Measurements from ENCODE around the gene PGBD4.

Gene PGBD4

DNA sequence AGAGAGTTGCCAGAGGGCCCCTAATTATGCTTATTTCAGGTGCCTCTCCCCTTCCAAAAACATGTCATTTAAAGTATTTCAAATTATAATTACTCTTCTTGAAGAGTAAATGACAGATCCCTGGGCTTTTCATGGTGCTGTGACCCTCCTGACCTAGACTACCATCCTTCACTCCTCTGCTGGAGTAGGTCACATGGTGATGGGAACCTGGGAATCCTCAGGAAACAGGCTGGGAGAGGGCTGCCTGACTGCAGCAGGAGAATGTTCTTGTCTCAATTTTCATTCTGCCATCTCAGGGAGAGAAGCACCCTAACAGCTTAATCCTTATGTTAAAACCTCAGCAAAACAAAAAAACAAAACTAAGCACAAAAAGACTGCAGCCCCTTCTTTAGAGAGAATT lies 24.6 kb downstream of the PGBD4 start:
- Histone ChIP-seq H3K27me3 (no peaks in the 10 kb centered on the region; the same call in 1 of the 2 replicates), H3K9me3 (no peaks in the 10 kb centered on the region), H3K4me1 (no peaks in the 10 kb centered on the region), H3K36me3 (no peaks in the 10 kb centered on the region), H3K4me3 (ENCODE audit: low read depth, low read length) (no peak overlapping the region)
- no peak for DNase-seq
- TF ChIP-seq, protein P1, sequence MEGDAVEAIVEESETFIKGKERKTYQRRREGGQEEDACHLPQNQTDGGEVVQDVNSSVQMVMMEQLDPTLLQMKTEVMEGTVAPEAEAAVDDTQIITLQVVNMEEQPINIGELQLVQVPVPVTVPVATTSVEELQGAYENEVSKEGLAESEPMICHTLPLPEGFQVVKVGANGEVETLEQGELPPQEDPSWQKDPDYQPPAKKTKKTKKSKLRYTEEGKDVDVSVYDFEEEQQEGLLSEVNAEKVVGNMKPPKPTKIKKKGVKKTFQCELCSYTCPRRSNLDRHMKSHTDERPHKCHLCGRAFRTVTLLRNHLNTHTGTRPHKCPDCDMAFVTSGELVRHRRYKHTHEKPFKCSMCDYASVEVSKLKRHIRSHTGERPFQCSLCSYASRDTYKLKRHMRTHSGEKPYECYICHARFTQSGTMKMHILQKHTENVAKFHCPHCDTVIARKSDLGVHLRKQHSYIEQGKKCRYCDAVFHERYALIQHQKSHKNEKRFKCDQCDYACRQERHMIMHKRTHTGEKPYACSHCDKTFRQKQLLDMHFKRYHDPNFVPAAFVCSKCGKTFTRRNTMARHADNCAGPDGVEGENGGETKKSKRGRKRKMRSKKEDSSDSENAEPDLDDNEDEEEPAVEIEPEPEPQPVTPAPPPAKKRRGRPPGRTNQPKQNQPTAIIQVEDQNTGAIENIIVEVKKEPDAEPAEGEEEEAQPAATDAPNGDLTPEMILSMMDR (IDR thresholded peaks at IDR 0.05; ENCODE audit: low read depth, low read length), result no peak

DNA sequence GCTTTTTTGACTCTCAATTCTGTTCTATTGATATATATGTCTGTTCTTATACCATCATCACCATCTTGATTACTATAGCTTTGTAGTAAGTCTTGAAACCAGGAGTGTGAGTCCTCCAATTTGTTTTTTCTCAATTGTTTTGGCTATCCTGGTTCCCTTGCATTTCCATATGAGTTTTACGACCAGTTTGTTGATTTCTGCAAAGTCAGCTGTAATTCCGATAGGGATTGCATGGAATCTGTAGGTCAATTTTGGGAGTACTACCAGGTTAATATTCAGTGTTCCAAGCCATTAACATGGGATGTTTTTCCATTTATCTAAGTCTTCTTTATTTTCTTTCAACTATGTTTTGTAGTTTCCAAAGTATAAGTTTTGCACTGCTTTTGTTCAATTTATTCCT lies 27.0 kb downstream of the PGBD4 start:
- Histone ChIP-seq H3K4me1 (no peaks in the 10 kb centered on the region), H3K9me3 (no peaks in the 10 kb centered on the region), H3K4me3 (ENCODE audit: low read depth, low read length) (no peak overlapping the region), H3K27me3 (no peaks in the 10 kb centered on the region; the same call in 1 of the 2 replicates), H3K36me3 (no peaks in the 10 kb centered on the region)
- TF ChIP-seq, protein P1 (IDR thresholded peaks at IDR 0.05; ENCODE audit: low read depth, low read length), result no peak
- no peak for DNase-seq

DNA sequence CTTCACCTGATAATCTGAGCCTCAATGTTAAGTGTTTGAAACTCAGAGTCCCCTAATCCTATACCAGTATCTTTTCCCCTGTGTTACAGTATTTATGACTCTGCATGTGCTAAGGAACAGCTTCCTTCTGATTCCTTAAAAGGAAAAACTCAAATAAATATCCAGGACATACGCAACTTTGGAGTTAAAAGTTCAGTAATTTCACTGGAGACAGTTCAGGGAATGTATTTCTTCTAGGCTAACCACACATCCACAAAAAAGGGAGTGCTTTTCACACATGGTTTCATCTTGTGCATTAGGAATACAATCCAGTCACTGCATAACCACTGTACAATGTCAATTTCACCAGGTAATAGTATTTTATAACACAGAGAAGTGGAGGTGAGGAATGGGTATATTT lies 31.0 kb downstream of the PGBD4 start:
- no peak overlapping the region for H3K4me3 ChIP-seq (ENCODE audit: low read depth, low read length)
- H3K4me1 ChIP-seq, result no peaks in the 10 kb centered on the region
- no peaks in the 10 kb centered on the region for H3K9me3 ChIP-seq
- H3K27me3 ChIP-seq, result no peaks in the 10 kb centered on the region
- TF ChIP-seq, protein P1 (IDR thresholded peaks at IDR 0.05; ENCODE audit: low read depth, low read length), result no peak
- DNase-seq, result no peak
- no peaks in the 10 kb centered on the region for H3K36me3 ChIP-seq

DNA sequence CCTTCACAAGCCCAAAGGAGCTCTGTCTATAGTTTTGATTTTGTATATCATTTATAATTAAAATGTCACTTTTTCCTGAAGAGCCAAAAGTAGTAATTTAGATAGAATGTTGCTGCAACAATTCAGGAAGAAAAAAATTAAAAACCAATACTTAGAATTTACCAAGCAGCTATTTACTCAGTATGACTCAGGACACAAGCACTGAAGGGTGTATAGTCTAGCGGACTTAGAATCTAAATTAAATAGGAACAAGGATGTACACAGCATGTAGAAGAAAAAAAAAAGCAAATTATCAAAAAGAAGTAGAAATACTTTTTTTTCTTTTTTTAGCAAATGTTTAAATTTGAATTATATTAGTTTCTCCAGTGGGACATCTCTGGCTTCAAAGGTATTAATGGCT lies 31.6 kb downstream of the PGBD4 start:
- no peaks in the 10 kb centered on the region for H3K36me3 ChIP-seq
- TF ChIP-seq, protein P1 (IDR thresholded peaks at IDR 0.05; ENCODE audit: low read depth, low read length), result no peak
- no peak for DNase-seq
- no peaks in the 10 kb centered on the region for H3K9me3 ChIP-seq
- H3K4me1 ChIP-seq, result no peaks in the 10 kb centered on the region
- H3K27me3 ChIP-seq, result no peaks in the 10 kb centered on the region
- no peak overlapping the region for H3K4me3 ChIP-seq (ENCODE audit: low read depth, low read length)

DNA sequence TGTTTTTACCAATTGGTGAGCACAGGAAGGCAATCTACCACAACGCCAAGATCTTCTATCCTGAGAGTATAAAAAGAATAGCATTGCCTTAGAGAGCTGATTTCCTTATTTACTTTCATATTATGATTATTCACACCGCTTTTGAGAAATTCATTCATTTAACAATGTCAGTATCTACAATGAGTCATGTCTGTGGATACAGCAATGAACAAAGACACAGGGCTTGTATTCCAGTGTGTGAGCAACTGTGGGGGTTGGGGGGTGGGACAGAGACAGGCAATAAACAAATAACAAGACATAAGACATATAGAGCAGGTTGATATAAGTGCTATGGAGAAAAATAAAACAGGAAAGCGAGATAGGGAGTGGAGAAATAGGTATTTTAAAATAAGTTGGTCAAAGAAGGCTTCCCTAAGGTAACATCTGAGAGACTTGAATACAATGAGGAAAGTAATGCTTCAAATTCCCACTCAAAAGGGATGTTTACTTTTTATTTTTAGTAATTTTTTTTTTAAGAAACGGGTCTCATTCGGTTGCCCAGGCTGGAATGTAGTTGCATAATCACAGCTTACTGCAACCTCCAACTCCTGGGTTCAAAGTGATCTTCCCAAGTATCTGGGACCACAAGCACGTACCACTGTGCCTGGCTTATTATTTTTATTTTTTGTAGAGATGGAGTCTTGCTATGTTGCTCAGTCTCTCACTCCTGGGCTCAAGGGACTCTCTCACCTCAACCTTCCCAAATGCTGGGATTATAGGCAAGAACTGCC lies 45.7 kb downstream of the PGBD4 start:
- H3K9me3 ChIP-seq, result no peaks in the 10 kb centered on the region
- no peaks in the 10 kb centered on the region for H3K4me1 ChIP-seq
- H3K36me3 ChIP-seq, result peaks cover 17% of the 10 kb centered on the region
- H3K27me3 ChIP-seq, result no peaks in the 10 kb centered on the region
- TF ChIP-seq, protein P1 (IDR thresholded peaks at IDR 0.05; ENCODE audit: low read depth, low read length), result no peak
- DNase-seq, result no peak
- no peak overlapping the region for H3K4me3 ChIP-seq (ENCODE audit: low read depth, low read length)

DNA sequence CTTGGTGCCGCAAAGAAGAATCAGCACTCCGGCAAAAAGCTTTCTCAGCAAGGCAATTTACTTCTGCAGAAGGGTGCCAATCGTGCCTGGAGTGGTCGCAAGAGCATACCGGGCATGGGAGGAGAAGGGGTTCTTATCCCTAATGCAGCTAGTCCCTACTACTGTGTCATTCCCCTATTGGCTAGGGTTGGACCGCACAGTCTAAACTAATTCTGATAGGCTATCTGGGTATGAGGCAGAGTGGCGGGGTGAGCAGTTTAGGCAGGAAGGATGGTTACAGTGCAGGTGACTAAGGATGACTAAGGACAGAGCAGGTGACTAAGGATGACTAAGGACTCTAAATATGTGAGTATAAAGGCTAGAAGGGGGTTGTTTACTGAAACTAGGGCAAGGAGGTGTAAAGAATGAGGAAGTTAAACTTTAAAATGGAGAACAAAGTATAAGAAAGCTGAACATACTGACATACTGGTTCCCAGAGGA lies 52.9 kb downstream of the PGBD4 start:
- Histone ChIP-seq H3K4me3 (ENCODE audit: low read depth, low read length) (no peak overlapping the region), H3K27me3 (no peaks in the 10 kb centered on the region), H3K9me3 (no peaks in the 10 kb centered on the region), H3K36me3 (peaks cover 16% of the 10 kb centered on the region), H3K4me1 (no peaks in the 10 kb centered on the region)
- TF ChIP-seq, protein P1 (IDR thresholded peaks at IDR 0.05; ENCODE audit: low read depth, low read length), result no peak
- DNase-seq, result no peak
